ENCODE results near the gene KCNMB2.

GRCh38 chr3:178859386-178859785 lies 323.1 kb downstream of the KCNMB2 start:
- TF ChIP-seq CTCF (IDR thresholded peaks at IDR 0.05) = no peak
- TF ChIP-seq ZFX (IDR thresholded peaks at IDR 0.05; ENCODE audit: borderline replicate concordance) = no peak

Data from 22Rv1 (cell line).